ENCODE measurements around the gene WNK2. TPM values are rescaled to one million over a fixed set of nuclear protein-coding genes. Genes with fewer than 3 reads are reported as not detected.

The WNK2 gene
- total RNA-seq, 1 experiment from 2014 or later, result not detected

DNA sequence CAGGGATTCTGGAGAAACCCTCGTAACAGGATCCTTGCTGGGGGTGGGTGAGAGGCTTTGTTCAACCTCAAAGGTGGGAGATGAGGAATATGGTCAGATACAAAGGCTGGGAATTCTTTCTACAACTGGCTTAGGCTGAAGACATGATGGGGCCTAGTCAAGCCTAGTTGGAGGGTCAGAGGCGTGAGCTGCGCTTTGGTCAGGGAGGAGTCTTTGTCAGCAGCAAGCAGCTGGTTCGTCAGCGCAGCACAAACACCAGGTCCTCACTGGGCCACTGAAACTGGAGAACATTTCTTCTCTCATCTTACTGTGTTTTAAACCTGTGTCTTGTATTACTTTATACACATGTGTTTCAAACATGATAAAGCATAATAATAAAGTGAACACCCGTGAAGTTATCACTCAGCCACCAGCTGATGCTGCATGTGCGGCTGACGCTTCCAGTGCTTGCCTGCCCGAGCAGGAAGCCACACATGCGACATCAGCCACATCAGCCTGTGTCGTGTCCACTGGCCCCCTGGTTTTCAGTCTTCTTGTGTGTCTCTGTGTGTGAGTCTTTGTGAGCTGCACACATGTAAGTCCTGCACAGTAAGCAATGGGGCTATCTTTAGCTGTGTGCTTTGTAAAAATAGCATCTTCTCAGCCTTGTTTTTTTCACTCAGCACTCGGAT, 81.5 kb downstream of the WNK2 start:
- no peak for DNase-seq (ENCODE audit: low read depth)

DNA sequence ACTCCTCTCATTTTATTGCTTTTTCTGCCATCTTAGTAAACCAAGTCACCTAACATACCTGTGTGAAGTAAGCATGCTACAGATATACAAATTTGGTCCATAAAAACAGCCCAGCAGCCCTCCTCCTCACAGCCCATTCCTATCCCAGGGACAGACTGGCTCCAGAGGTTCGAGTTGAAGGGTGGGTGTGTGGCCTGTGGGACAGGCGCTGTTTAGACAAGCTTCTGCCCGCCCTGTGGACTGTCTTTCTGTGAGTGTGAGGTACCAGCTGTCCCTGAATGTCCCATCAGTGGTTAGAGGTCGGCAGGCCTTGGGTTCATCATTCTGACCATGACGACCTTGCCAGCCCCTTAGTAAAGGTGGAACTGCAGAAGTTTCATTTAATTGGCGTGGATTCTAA, 82.0 kb downstream of the WNK2 start:
- DNase-seq (ENCODE audit: low read depth), result no peak

DNA sequence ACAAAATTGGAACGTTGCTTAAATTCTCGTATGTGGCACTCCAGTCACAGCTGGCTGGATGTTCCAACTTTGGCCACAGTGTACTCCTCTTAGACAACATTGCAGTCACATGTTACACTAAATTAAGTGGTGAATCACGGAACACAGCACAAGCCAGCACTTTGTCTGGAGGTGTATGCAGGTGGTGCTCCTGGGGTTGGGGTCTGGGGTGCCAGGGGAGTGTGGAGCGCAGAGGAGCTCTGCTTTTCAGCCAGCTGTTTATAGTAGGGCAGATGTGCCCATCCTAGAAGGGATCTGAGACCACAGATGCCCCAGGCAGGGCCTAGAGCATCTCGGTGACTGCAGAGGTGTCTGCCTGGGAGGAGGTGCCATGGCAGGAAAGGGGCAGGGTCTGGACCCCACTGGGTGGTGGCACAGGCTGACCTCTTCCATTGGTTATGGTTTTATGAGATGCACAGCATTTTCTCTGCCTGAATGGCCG, 82.6 kb downstream of the WNK2 start:
- no peak for DNase-seq (ENCODE audit: low read depth)

DNA sequence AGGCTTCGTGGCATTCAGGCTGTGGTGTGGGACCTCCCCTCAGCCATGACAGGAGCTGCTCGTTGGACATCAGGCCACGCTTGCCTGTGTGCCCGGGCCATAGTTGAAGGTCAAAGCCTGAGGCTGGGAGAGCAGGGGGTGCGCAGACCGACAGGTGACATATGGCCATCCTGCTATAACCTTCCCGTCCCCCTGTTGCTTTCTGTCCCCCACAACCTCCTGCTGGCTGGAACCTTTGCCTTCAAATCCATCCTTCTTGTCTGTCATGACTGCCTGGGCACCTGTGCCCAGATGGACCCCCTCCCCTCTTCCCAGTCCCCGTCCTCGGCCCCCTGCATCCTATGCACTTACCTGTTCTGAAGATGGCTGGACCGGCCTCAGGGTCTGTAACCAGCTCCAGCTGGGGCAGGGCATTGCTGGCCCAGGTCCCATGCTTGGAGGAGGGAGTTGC, 83.2 kb downstream of the WNK2 start:
- no peak for DNase-seq (ENCODE audit: low read depth)

DNA sequence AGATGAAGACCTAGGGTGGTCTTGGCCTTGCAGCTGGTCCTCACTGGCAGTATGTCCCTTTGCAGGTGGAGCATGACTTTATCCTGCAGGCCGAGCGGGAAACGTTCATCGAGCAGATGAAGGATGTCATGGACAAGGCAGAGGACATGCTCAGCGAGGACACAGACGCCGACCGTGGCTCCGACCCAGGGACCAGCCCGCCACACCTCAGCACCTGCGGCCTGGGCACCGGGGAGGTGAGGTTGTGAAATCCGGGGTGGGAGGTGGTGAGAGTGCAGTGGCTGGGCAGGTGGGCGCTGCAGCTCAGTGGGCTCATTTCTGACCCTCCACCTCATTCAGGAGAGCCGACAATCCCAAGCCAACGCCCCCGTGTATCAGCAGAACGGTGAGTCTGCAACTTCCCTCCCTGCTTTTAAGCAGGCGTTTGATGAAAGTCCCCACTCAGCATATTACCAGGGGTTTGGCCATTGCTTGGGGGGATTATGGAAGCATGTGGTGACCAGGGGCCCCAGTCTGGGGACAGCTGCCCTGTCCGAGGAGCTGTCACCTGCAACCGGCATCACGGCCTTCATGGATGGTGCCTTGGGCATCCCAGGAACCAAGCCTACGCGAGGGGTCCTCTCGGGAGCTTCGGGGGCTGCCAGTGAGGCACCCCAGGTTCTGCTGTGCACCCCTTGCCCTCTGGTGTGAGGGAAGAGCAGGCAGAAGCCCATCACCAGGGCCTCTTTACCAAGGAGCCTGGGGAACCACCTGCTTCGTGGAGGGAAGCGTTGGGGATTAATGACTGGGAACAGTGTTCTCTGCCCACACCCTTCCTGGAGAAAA, 84.0 kb downstream of the WNK2 start:
- no peak for DNase-seq (ENCODE audit: low read depth)

DNA sequence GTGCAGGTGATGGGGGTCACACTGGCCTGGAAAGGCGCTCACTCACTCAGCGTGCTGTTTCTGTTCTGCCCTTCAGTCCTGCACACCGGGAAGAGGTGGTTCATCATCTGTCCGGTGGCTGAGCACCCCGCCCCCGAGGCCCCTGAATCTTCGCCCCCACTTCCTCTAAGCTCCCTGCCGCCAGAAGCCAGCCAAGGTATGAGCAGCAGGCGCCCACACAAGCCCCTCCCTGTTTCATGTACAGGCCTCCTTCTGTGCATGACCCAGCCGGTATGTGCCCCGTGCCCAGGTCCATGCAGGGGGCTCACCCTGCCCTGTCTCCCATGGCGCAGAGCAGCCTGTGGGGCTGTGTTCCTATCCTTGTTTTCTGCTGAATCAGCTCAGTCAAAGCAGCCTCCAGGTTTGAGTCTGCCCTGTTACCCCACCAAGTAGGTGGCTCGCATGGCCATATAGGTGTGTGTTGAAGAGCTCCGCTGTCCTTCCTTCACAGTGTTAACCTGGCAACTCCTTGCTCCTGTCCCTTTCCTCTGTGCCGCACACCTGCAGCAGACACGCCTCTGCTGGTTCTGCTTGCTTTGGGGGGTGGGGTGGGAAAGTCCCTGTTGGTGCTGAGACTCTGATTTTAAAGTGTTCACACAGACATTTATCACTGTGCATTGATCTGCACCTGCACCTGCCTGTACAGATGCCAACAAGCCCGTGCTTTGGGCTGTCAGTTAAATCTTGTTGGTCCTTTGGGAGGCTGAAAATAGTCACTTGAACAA, 84.8 kb downstream of the WNK2 start:
- no peak for DNase-seq (ENCODE audit: low read depth)

DNA sequence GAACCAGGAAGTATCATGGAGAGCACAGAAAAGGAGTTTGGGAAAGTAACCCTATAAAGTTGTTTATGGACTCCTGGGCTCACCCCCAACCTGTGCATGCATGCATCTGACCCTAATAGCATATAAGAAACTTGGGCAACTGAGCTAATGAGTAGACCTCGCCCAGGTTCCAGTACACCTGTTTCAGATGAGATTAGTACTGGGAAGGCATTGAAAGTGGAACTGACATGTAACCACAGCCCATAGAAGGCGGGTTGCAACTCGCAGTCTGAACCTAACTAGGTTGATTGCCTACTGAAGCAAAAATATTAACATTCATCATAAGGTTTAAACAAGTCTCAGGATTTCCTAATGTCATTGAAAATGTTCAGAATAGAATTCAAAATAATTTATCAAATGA, 87.0 kb downstream of the WNK2 start:
- no peak for DNase-seq (ENCODE audit: low read depth)

DNA sequence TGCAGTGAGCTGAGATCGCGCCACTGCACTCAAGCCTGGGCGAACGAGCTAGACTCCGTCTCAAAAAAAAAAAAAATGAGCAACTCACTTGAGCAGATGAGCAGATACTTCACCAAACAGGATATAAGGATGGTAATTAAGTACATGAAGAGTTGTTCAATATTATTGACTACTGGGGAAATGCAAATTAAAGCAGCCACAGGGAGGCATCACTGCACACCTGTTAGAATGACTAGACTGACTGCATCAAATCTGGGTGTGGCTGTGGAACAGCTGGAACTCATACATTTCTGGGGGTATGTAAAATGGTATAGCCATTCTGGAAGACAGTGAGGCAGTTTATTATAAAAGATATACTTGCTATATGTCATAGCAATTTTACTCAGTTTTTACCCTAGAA, 93.0 kb downstream of the WNK2 start:
- DNase-seq (ENCODE audit: low read depth), result no peak

DNA sequence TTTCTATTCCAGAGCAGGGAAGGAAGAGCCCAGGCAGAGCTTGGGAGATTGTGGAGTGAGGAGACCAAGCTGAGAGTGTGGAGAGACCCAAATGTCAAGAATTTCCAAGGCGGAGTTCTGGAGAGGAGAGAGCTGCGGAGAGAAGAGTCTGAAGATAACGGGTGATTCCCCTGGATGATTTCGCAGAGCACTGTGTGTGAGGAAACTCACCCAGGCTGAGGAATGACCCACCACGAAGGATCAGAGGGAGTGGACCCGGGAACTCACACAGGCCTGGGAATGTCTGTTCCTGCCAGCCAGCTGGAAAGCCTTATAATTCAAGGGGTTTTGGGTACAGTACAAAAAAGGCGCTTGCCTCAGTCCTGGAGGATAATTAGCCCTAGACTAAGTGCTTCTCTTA, 94.2 kb downstream of the WNK2 start:
- no peak for DNase-seq (ENCODE audit: low read depth)

DNA sequence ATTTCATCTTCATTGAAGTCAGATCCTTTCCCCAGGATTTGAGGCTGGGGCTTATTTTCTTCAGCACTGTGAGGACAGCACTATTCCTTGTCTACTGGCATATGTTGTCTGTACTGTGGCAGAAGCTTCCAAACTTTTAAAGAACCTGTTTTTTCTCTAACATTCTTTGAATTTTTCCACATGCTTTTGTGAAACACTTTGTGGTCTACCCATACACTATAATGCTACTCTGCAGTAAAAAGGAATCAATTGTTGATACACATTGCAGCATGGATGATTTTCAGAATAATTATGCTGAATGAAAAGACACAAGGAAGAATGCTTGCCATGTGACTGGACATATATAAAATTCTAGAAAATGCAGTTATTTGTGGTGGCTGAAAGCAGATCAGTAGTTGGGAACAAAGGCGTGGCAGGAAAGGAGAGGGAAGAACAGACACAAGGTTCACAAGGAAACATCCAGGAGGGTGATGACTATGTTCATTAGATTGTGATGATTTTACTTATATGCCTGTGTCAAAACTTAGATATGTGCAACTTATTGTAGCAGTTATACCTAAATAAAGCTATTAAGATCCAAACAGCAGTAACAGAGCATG, 96.8 kb downstream of the WNK2 start:
- no peak for DNase-seq (ENCODE audit: low read depth)

DNA sequence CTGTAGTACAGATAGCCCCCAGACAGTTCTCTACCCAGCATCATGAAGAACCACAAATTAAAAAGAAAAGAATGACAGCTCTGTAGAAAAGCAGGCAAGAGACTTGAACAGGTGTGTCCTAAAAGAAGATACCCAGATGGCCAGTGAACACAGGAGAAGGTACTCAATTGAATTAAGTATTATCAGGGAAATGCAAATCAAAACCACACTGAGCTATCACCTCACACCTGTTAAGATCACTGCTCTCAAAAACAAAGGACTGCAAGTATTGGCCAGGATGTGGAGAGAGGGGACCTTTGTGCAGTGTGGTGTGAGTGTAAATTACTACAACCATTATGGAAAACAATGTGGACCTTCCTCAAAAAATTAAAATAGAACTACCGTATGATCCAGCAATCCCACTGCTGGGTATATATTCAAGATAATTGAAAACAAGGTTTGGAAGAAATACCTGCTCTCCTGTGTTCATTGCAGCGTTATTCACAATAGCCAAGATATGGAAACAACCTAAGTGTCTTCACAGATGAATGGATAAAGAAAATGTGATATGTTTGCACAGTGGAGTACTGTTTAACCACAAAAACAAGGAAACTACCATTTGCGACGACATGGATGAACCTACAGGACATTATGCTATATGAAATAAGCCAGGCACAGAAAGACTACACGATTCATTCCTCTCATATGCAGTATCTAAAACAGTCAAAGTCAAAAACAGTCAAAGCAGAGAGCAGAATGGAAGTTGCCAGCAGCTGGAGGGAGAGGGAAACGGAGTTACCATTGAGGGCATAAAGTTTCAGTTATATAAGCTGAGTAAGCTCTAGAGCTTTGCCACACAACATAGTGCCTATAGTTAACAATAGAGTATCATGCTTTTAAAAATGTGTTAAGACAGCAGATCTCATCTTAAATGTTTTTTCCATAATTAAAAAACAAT, 102.6 kb downstream of the WNK2 start:
- DNase-seq (ENCODE audit: low read depth), result no peak

DNA sequence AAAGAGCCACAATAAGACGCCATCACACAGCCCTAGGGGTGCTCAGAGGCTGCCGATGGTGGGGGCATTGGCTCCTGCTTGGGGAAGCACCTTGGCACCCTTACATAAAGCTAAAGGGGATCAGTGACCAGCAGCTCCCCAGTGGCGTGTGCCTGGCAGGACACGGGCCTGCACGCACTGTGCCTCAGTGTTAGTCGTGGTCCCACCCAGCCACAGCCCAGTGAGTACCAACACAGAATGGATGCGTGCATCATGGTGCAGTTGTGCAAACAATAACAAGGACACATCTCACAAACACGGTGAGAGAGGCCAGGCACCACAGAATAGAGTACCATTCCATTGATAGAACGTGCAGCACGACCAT, 103.2 kb downstream of the WNK2 start:
- no peak for DNase-seq (ENCODE audit: low read depth)

DNA sequence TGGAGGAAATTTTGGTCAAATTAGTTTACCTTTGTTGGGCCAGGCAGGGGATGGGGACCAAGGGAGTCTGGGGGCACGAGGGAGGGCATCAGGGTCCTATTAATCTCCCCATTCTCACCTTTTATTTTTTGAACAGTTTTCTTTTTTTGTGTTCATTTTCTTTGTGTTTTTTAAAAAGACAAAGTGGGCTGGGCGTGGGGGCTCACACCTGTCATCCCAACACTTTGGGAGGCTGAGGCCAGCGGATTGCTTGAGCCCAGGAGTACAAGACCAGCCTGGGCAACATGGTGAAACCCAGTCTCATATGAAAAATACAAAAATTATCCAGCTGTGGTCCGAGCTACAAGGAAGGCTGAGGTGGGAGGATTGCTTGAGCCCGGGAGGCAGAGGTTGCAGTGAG, 103.7 kb downstream of the WNK2 start:
- no peak for DNase-seq (ENCODE audit: low read depth)

DNA sequence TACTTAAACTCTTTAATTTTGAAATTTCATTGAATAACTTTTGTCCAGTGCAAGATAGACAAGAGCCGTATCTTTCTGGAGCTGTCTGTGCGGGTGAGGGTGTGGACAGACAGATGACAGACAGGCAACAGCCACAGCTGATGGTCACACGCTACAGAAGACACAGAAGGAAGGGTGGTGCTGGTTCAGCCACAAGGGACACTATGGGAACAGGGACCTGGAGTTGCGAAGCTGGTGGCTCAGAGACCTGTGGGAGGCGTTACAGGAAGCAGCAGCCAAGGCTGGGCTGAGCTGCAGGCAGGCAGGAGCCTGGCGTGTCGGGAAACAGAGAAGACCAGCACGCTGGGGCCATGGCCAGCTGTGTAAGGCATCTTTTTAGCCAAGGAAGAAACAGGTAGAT, 104.4 kb downstream of the WNK2 start:
- DNase-seq (ENCODE audit: low read depth), result no peak

DNA sequence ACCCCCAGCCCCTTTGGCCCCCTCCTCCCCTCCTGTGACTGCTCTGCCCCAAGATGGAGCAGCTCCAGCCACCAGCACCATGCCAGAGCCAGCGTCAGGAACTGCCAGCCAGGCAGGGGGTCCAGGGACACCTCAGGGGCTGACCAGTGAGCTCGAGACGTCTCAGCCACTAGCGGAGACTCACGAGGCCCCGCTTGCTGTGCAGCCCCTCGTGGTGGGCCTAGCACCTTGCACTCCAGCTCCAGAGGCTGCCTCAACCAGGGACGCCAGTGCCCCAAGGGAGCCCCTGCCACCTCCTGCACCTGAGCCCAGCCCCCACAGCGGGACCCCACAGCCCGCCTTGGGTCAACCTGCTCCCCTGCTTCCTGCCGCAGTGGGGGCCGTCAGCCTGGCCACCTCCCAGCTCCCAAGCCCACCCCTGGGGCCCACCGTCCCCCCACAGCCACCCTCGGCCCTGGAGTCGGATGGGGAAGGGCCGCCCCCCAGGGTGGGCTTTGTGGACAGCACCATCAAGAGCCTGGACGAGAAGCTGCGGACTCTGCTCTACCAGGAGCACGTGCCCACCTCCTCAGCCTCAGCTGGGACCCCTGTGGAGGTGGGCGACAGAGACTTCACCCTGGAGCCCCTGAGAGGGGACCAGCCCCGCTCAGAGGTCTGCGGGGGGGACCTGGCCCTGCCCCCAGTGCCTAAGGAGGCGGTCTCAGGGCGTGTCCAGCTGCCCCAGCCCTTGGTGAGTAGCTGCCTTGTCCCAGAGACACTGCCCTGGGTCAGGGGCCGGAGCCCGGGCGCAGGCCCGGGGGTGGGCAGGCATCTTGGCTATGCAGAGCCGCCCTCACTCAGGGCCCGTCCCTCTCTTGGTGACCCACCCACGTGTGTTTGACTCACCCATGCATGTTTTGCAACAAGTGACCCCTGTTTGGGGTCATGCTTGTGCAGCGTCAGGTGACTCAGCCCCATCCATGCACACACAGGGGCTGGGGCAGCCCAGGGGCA, 105.2 kb downstream of the WNK2 start:
- peak; percentile 28 for DNase-seq (ENCODE audit: low read depth)

DNA sequence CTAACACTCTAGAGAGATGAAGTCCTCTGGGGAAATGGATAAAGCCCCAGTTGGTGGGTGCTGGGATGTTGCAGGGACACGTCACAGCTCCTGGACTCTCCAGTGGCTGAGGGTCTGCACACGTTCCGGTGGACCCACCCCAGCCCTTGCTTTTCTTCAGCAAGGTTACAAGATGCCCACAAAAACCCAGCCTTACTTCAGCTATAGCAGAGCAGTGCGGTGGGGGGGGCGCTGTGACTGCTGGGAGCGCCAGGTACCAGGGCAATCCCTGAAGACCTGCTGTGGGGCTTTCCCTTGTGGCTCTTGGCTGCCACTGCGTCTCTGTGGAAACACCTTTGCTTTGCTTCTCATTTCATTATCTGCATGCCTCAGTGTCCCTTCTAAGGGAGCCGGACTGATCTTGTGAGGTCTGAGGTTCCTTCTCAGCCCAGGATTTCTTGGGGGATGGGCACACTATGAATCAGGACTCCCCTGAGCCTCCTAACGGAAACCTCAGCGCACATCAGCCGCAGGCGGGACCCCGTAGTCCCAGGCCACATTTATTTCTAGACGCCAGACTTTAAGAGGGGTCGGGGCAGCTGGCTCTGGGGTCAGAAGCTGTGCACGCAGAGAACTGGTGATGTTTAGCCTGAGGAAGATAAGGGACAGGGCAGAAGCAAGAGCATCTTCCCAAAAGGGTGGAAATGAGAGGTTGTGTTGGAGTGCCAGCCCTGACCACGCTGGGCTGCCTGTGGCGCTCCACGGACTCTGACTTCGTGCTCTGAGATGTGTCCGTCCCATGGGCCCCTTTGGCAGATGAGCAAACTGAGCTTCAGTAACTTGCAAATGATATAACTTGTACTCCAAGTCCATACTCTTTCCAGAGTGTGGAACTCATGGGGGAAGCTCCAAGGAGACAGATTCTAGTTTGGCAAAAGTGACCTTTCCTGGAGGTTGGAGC, 106.8 kb downstream of the WNK2 start:
- no peak for DNase-seq (ENCODE audit: low read depth)

DNA sequence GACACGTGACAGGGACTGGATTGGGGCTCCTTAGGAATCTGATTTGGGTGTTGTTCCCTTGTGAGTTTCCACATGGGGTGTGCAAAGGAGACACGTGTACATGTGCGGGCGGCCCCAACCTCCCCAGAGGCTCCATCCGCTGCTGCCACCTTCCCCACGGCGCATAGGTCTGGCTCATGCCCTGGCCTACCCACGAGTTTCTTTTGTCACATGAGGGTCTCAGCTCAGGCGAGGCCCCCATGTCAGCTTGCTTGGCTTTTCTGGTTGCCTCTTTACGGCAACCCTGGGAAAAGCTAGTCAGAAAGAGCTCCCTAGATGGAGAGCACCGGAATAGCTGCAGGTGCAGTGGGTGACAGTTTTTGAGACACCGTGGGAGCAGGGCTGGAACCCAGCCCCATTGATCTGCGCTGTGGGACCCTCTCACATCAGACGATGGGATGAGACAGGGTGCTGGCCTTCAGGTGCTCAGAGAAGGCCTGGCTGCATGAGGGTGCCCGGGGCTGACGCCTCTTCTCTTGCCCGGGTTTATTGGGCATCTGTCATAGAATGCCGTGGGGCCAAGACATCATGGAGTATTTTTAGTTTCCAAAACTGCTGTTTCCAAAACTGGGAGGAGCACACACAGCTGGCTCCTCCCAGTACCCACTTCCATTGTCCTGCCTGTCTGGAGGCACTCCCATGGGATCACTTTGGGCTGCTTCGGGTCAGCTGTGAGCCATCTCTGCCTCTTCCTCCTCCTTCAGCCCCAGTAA, 107.8 kb downstream of the WNK2 start:
- DNase-seq (ENCODE audit: low read depth), result no peak

DNA sequence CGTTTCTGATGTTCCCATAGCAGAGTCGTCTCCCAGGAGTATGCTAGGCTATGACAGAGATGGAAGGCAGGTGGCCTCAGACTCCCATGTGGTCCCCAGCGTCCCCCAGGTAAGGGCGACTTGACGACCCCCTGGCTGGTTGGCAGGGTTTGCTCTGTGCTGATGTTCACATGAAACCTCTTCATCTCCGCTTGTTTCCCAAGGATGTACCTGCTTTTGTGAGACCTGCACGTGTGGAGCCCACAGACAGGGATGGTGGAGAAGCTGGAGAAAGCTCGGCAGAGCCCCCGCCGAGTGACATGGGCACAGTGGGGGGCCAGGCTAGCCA, 108.3 kb downstream of the WNK2 start:
- no peak for DNase-seq (ENCODE audit: low read depth)
